ENCODE data around the gene PRKCA.

Gene PRKCA

DNA sequence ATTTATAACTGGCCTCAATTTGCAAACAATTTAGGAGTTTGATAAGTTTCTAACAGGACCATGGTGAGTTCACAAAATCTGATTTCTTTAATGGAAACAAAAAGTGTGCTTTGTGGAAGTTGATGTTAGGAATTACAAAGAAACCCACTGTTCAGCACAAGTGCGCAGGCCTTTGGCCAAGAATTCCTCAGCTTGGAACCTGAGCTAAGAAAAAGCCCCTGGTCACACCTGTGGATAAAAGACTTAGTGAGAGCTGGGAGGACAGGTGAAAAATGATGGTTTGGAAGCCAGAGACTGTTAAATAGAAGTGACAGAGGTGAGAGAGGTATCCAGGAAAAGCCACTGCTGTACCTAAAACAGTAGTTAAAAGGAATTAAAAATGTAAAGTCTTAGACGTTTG lies 64.7 kb downstream of the PRKCA start:
- Histone ChIP-seq H3K4me1 (ENCODE audit: insufficient read depth, poor library complexity, severe bottlenecking) (no peaks in the 10 kb centered on the region), H3K4me3 (ENCODE audit: severe bottlenecking) (no peak overlapping the region), H3K27ac (ENCODE audit: poor library complexity, severe bottlenecking) (no peak overlapping the region), H3K9me3 (ENCODE audit: severe bottlenecking) (no peaks in the 10 kb centered on the region), H3K36me3 (ENCODE audit: low read depth) (no peaks in the 10 kb centered on the region), H3K27me3 (ENCODE audit: insufficient read depth, poor library complexity, severe bottlenecking) (no peaks in the 10 kb centered on the region)
- TF ChIP-seq, protein P1, sequence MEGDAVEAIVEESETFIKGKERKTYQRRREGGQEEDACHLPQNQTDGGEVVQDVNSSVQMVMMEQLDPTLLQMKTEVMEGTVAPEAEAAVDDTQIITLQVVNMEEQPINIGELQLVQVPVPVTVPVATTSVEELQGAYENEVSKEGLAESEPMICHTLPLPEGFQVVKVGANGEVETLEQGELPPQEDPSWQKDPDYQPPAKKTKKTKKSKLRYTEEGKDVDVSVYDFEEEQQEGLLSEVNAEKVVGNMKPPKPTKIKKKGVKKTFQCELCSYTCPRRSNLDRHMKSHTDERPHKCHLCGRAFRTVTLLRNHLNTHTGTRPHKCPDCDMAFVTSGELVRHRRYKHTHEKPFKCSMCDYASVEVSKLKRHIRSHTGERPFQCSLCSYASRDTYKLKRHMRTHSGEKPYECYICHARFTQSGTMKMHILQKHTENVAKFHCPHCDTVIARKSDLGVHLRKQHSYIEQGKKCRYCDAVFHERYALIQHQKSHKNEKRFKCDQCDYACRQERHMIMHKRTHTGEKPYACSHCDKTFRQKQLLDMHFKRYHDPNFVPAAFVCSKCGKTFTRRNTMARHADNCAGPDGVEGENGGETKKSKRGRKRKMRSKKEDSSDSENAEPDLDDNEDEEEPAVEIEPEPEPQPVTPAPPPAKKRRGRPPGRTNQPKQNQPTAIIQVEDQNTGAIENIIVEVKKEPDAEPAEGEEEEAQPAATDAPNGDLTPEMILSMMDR (IDR thresholded peaks at IDR 0.05; ENCODE audit: poor library complexity, severe bottlenecking): no peak
- ATAC-seq (ENCODE audit: low read depth) (no peak), DNase-seq (ENCODE audit: low spot score) (no peak)

DNA sequence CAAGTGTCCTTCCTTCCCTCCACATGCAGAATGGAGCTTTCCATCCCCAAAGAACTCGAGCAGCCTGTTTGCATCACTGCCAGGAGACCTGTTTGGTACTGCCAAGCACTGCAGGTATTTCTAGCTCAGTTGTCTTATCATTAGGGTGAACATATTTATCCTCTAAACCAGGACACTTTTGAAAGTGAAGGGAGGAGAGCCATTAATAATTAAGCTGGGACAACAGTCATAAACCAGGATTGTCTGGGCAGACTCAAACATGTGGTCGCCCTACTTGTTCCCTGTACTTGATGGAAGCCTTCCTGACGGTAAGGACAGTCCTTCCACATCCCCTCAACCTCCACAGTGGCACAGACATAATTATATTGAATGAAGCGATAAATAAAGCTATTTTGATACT lies 67.4 kb downstream of the PRKCA start:
- Histone ChIP-seq H3K27me3 (ENCODE audit: insufficient read depth, poor library complexity, severe bottlenecking) (no peaks in the 10 kb centered on the region), H3K4me1 (ENCODE audit: insufficient read depth, poor library complexity, severe bottlenecking) (no peaks in the 10 kb centered on the region), H3K4me3 (ENCODE audit: severe bottlenecking) (no peak overlapping the region), H3K36me3 (ENCODE audit: low read depth) (no peaks in the 10 kb centered on the region), H3K9me3 (ENCODE audit: severe bottlenecking) (no peaks in the 10 kb centered on the region), H3K27ac (ENCODE audit: poor library complexity, severe bottlenecking) (no peak overlapping the region)
- TF ChIP-seq, protein P1 (IDR thresholded peaks at IDR 0.05; ENCODE audit: poor library complexity, severe bottlenecking): no peak
- DNase-seq (ENCODE audit: low spot score): no peak
- ATAC-seq (ENCODE audit: low read depth): no peak

DNA sequence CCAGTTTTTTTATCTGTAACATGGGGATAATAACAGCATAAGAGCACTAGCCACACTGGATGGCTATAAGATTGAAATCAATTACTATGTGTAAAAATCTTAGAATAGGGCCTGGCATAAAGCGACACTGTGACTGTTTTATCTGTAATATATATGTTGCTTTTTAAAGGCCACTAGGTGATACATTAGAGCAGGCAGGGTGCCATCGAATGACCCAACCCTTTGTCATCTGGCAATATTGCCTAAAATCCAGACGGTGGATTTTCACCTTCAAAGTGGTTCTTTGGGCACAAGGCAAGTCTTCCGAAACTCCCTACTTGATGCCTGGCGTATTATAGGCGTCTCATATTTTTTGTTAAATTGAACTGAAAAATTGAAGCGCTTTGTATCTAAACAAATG lies 69.1 kb downstream of the PRKCA start:
- H3K27me3 ChIP-seq (ENCODE audit: insufficient read depth, poor library complexity, severe bottlenecking): no peaks in the 10 kb centered on the region
- H3K9me3 ChIP-seq (ENCODE audit: severe bottlenecking): no peaks in the 10 kb centered on the region
- TF ChIP-seq, protein P1 (IDR thresholded peaks at IDR 0.05; ENCODE audit: poor library complexity, severe bottlenecking): no peak
- no peaks in the 10 kb centered on the region for H3K4me1 ChIP-seq (ENCODE audit: insufficient read depth, poor library complexity, severe bottlenecking)
- H3K4me3 ChIP-seq (ENCODE audit: severe bottlenecking): no peak overlapping the region
- ATAC-seq (ENCODE audit: low read depth) (no peak), DNase-seq (ENCODE audit: low spot score) (no peak)
- H3K36me3 ChIP-seq (ENCODE audit: low read depth): no peaks in the 10 kb centered on the region
- H3K27ac ChIP-seq (ENCODE audit: poor library complexity, severe bottlenecking): no peak overlapping the region

DNA sequence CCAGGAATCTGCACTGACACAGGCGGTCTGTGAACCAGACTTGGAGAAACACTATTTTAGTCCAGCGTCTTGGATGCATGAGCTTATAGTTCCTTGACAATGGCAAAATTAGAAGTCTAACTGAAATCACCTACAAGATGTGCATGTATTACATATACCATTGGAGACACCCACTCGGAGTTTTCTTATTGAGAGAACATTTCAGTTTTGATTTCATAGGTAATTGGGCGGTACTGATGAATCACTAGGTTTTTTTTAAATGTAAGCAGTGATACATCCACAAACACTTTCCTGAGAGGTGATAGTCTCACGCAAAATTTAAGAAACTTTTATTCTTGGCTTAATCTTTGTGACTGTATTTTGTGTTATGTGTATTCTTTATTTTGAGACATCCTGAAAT lies 69.8 kb downstream of the PRKCA start:
- ATAC-seq (ENCODE audit: low read depth): no peak
- no peaks in the 10 kb centered on the region for H3K27me3 ChIP-seq (ENCODE audit: insufficient read depth, poor library complexity, severe bottlenecking)
- H3K4me3 ChIP-seq (ENCODE audit: severe bottlenecking): no peak overlapping the region
- no peak for DNase-seq (ENCODE audit: low spot score)
- no peaks in the 10 kb centered on the region for H3K9me3 ChIP-seq (ENCODE audit: severe bottlenecking)
- H3K27ac ChIP-seq (ENCODE audit: poor library complexity, severe bottlenecking): no peak overlapping the region
- H3K4me1 ChIP-seq (ENCODE audit: insufficient read depth, poor library complexity, severe bottlenecking): no peaks in the 10 kb centered on the region
- H3K36me3 ChIP-seq (ENCODE audit: low read depth): no peaks in the 10 kb centered on the region
- TF ChIP-seq, protein P1 (IDR thresholded peaks at IDR 0.05; ENCODE audit: poor library complexity, severe bottlenecking): no peak

DNA sequence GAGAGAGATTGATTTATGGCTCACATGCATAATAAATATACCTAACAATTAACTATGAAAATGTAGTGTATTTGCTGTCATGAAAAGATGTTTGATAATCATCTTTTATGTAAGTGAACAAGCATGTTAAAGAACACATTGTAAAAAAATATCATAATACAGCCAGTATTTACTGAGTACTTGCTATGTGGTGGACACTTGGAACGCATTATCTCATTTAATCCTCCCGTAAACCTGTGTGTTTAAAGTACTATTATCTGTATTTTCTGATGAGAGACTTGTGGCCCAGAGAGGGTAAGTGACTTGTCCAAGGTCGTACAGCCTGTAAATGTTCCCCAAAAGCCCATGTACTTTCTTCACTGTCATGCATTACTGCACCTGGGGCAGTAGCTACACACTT lies 70.7 kb downstream of the PRKCA start:
- Histone ChIP-seq H3K4me3 (ENCODE audit: severe bottlenecking) (no peak overlapping the region), H3K27ac (ENCODE audit: poor library complexity, severe bottlenecking) (no peak overlapping the region), H3K4me1 (ENCODE audit: insufficient read depth, poor library complexity, severe bottlenecking) (no peaks in the 10 kb centered on the region), H3K27me3 (ENCODE audit: insufficient read depth, poor library complexity, severe bottlenecking) (no peaks in the 10 kb centered on the region), H3K9me3 (ENCODE audit: severe bottlenecking) (no peaks in the 10 kb centered on the region), H3K36me3 (ENCODE audit: low read depth) (no peaks in the 10 kb centered on the region)
- TF ChIP-seq, protein P1 (IDR thresholded peaks at IDR 0.05; ENCODE audit: poor library complexity, severe bottlenecking): no peak
- ATAC-seq (ENCODE audit: low read depth) (no peak), DNase-seq (ENCODE audit: low spot score) (no peak)

All from RWPE2 (cell line).